ENCODE data around the gene PLGRKT.
"Not testable (repeated sequence)": the region's sequence is repeated elsewhere in the genome, so short reads cannot be mapped to it uniquely, and the experiment has no call there.

GRCh38 chr9:5316406-5316805 is 121.3 kb downstream of the PLGRKT start:
- TF ChIP-seq, protein P1, sequence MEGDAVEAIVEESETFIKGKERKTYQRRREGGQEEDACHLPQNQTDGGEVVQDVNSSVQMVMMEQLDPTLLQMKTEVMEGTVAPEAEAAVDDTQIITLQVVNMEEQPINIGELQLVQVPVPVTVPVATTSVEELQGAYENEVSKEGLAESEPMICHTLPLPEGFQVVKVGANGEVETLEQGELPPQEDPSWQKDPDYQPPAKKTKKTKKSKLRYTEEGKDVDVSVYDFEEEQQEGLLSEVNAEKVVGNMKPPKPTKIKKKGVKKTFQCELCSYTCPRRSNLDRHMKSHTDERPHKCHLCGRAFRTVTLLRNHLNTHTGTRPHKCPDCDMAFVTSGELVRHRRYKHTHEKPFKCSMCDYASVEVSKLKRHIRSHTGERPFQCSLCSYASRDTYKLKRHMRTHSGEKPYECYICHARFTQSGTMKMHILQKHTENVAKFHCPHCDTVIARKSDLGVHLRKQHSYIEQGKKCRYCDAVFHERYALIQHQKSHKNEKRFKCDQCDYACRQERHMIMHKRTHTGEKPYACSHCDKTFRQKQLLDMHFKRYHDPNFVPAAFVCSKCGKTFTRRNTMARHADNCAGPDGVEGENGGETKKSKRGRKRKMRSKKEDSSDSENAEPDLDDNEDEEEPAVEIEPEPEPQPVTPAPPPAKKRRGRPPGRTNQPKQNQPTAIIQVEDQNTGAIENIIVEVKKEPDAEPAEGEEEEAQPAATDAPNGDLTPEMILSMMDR (conservative IDR thresholded peaks at IDR 0.05; ENCODE audit: low read length) = not testable (repeated sequence)
- TF ChIP-seq EZH2phosphoT487 (IDR thresholded peaks at IDR 0.05; ENCODE audit: borderline replicate concordance, low read depth, low read length) = not testable (repeated sequence)
